ENCODE measurements around the gene KCNT1.

Gene KCNT1

DNA sequence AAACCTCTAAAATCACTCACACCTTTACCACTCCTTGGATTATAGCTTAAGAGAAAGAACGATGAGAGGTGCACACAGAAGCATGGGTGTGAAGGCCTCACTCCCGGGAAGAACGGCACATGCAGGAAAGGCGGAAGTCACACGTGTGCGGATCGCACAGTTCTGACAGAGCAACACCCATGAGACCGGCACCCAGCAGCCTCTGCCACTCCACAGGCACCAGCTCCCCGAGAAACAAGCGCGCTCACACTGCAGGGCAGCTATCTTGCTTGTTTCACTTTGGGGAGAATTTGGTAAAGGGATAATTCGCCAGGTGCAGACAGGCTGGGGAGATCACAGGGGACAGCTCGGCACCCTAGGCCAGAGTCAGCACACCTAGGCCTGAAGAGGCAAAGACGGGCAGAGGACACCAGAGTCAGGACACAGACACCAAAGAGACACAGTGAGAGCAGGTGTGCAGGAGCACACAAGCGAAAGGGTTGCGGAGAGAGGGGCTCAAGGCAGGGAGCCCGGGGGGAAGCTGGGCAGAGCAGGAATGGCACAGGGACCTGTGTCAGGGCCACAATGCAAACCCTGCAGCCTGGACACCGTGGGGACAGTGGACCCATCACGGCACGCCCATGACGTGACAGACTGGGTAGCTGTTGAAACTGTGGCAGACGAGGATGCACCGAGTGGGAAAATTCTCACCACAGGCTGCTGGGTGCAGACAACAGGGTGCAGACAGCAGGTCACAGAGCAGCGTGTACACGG, 123.6 kb downstream of the KCNT1 start:
- DNase-seq: no peak

DNA sequence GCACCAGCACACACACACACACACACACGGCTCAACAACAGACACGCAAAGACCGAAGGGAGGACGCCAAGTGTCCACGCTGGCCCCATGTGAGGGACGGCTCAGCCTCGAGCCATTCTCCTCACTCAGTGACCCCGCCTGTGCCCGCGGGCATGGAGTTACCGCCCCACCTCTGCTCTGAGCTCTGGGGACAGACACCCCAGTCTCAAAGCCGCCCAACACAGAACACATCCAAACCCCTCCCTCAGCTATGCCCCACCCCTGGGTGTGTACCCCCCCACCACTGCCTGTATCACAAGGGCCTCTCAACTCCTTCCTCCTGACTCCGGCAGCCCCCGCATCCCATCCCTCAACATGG, 124.2 kb downstream of the KCNT1 start:
- no peak for DNase-seq

DNA sequence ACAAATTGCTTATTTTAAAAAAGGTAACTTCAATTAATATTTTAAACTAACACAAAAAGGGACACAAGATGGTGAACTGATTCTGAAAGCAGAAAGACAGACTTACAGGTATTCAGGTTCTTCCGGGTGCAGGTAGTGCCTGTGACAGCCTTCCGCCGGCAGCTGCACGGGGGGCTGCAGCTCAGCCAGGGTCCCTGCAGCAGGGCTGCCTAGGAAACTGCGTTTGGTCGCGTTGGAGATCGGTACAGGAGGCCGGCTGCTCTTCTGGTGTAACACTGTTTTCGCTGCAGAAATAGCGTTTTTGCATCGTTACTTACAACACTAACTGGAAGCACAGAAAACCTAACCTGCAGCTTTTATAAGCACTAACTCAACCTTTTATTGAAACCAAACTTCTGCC, 125.3 kb downstream of the KCNT1 start:
- no peak for DNase-seq

DNA sequence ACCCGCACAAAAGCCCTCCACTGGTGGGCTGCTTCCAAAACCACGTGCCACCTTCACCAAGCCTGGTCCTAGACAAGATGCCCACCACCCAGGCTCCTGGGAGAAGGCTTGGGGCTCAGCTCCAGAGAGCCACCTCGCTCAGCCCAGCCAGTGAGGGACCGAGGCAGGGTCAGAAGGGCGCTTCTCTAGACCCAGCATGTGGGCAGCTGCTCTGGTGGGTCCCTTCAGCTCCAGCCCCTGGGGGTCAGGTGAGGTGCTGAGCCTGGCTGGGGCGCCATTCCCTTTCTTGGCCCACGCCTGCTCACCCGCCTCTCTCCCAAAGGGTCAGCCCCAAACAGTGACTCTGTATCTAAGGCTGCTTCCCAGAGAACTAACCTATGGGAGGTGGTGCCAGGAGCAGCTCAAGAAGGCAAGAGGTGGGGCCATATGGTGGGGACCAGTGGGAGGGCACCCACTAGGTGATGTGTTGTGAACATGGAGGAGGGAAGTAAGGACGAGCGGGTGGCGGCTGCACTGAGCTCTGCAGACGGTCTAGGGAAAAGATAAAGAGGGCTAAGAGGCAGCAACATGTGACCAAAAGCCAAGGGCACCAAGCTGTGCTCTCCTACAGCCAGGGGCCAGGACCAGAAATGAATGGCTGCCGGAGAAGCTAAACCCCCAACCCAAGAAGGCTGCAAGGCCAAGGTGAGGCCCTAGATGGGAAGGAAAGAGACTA, 126.0 kb downstream of the KCNT1 start:
- DNase-seq: no peak

DNA sequence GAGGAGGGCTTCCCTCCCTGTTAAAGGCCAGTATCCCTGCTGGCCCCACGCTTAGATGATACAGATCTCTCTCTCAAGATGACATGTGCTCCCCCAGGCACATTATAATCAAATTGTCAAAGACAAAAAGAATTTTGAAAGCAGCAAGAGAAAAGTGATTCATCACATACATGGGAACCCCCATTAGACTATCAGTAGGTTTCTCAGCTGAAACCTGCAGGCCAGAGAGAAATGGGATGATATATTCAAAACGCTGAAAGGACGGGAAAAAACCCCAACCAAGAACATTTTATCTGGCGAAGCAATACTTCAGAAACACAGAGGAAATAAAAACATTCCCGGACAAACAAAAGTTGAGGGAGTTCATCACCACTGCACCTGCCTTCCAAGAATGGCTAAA, 126.7 kb downstream of the KCNT1 start:
- DNase-seq: no peak

DNA sequence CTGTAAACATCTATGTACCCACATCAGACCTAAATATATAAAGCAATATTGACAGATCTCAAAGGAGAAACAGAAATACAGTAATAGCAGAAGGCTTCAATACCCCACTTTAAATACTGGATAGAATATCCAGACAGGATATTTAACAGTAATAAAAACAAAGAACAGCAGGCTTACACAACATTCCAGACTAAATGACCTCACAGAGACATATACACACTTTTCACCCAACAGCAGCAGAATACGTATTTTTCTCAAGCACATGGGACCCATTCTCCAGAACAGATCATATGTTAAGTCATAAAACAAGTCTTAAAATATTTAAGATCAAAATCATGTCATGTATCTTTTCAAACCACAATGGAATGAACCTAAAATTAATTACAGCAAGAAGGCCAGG, 128.5 kb downstream of the KCNT1 start:
- DNase-seq: no peak

DNA sequence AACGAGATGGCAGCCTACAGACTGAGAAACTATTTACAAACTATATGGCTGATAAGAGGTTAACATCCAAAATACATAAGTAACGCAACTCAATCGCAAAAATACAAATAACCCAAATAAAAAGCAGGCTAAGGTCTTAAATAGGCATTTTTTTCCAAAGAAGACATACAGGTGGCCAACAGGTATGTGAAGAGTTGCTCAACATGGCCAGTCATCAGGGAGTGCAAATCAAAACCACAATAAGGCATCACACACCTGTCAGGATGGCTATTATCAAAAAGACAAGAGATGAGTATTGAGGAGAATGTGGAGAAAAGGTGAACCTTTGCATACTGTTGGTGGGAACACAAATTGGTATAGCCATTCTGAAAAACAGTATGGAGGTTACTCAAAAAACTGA, 131.9 kb downstream of the KCNT1 start:
- DNase-seq: no peak

DNA sequence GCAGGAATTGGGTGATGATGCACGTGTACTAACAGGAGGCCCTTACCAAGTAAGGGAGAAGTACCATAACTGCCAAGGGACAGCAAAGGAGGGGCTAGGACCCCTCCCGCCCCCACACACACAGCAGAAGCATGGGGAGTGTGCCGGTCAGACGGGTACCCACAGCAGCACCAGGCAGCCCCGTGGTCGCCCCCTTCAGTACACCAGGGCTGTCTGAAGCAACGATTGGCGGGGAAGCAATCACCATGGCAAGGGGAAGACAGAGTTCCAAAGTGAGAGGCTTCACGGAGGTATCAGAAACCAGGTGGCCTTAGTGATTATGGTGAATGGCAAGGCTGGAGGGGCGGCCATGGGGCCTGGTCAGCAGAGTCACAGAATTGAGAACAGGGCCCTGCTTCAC, 133.1 kb downstream of the KCNT1 start:
- no peak for DNase-seq

DNA sequence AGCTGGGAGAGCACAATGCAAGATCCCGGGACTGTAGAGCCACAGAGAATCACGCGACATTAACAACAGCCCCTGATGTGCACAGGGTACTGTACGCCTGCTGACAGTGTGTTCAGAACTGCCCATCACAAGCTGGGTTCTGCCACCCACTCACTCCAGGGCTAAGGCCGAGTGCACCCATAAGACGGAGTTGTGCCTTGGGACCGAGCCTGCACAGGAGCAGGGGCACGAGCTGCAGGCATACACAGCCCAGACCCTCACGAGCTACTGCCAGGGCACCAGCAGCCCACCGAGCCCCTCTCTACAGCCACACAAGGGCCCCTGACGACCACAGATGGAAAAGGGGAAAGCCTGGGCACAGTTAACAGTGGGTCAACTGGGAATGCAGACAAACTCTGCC, 137.5 kb downstream of the KCNT1 start:
- DNase-seq: no peak

DNA sequence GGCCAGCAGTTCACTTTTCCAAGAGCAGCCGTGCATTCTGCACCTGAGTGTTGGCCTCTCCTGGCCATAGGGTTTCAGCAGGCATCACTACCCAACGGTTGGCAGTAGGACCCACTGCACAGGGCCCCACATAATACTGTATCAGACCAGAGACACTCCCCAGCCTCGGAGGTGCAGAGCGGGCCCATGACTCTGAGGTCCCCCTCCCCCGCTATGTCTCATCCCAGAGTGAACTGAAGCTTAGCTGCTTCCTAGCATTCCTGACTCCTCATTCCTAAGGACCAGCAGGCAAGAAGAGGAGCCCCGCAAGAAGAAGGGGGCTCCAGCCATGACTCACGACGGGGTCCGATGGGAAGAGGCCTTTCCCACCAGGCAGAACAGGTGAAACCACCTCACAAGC, 138.1 kb downstream of the KCNT1 start:
- no peak for DNase-seq

DNA sequence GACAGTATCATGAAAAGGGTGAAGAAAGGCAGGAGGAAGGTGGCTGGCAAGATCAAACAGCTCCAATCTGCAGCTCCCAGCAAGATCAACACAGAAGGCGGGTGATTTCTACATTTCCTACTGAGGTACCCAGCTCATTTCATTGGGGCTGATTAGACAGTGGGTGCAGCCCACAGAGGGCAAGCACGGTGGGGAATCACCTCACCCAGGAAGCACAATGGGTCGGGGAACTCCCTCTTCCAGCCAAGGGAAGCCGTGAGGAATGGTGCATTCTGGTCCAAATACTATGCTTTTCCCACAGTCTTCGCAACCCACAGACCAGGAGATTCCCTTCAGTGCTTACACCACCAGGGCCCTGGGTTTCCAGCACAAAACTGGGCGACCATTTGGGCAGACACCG, 138.6 kb downstream of the KCNT1 start:
- DNase-seq: no peak

Measured in activated CD4-positive, CD25-positive, alpha-beta regulatory T cell (primary cell).